ENCODE results near the gene RETNLB.

The RETNLB gene, protein sequence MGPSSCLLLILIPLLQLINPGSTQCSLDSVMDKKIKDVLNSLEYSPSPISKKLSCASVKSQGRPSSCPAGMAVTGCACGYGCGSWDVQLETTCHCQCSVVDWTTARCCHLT

DNA sequence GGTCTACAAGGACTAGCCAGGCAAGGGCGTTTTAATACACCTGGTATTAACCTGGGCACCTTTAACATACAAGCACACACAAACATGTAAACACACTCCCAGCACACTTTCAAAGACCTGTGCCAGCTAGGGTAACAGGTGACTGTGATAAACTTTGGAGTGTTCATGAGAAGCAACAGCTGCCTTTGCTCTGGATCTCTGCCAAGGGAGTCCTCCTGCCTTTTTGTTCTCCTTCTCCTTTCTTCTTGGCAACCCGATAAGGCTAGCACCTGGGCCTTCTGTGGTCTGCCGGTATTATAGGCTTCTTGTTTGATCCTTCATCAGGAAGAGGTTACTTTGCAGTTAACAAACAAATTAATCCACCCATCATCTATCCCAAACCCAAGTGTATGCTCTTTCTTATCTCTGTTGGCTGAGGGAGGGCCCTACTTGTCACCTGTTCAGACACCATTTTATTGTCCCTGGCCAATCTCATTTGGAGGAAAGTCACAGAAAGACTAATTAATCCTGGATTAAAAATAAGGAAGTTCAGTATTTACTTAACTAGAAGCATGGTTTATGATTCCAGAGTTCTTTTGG, at the start of gene RETNLB:
TSS of gene RETNLB (minus strand) at position 7 of the 579 bp plus-strand sequence. CDS start 225 bp downstream, outside the sequence.
- H3K27ac Mint-ChIP-seq = no peak within 1 kb of the TSS
- peaks cover 5% of the 10 kb centered on the region for H3K27me3 Mint-ChIP-seq (ENCODE audit: low read depth)
- H3K4me3 Mint-ChIP-seq = no peak within 1 kb of the TSS
- H3K9me3 Mint-ChIP-seq = no peaks in the 10 kb centered on the region
- no peaks in the 10 kb centered on the region for H3K36me3 Mint-ChIP-seq (ENCODE audit: low read depth)
- H3K4me1 Mint-ChIP-seq (ENCODE audit: low read depth) = no peaks in the 10 kb centered on the region

DNA sequence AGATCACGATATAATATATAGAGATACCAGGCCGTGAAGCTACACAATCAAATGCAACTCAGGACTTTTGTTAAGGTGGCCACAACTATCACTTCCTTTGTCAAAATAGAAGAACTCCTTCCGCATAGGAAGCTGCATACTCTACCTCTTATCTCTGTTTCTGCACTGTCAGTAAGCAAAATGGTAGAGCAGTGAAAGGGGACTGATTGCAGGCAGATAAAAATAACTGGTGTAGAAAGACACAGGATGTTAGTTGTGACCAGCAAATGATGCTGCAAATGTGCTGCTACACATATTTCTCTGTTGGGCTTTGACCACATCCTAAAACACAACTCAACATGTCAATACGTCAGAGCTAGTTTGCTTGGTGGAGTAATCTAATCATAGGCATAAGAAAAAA, 49.1 kb upstream of the RETNLB start:
- Mint-ChIP-seq H3K9me3 (peaks cover 13% of the 10 kb centered on the region), H3K36me3 (ENCODE audit: low read depth) (peaks cover 4% of the 10 kb centered on the region), H3K4me1 (ENCODE audit: low read depth) (peaks cover 15% of the 10 kb centered on the region), H3K27ac (peak overlapping the region; percentile 86), H3K4me3 (no peak overlapping the region), H3K27me3 (ENCODE audit: low read depth) (no peaks in the 10 kb centered on the region)

DNA sequence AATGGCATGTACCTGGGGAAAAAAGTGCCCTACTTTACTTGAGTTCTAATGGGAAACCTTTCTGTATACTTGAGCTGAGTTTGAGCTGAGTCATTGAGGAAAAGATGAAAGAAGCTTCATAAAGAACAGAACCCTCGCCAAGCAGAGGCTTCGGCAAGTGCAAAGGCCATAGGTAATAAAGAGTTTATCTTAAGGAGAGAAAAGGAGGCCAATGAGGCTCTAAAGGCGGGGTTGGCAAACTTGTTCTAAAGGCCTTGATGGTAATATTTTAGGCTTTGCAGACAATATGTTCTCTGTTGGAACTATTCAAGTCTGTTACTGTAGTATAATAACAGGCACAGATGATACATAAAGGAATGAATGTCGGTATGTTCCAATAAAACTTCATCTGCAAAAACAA, 47.8 kb upstream of the RETNLB start:
- Mint-ChIP-seq H3K4me3 (no peak overlapping the region), H3K27ac (peak overlapping the region; percentile 34), H3K9me3 (peaks cover 20% of the 10 kb centered on the region), H3K36me3 (ENCODE audit: low read depth) (peaks cover 4% of the 10 kb centered on the region), H3K4me1 (ENCODE audit: low read depth) (peaks cover 15% of the 10 kb centered on the region), H3K27me3 (ENCODE audit: low read depth) (no peaks in the 10 kb centered on the region)

DNA sequence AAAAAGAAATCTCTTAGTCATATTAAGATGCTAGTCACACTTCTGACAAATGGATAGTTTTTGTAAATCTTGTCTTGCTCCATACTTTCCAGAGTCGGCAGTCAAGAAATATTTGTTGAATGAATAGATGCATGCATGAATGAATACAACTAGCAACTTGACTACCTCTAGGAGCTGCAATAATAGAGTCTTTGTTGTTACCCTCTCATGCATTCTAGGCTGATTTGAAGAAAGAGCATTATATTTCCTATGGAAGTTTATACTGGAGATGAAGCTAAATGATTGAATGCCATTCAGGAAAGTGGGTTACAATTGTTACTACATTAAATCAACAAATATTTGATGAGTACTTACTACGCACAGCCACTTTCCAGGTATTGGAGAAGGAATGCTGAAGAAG, 47.2 kb upstream of the RETNLB start:
- Mint-ChIP-seq H3K4me1 (ENCODE audit: low read depth) (peaks cover 15% of the 10 kb centered on the region), H3K9me3 (peaks cover 20% of the 10 kb centered on the region), H3K27ac (no peak overlapping the region), H3K27me3 (ENCODE audit: low read depth) (no peaks in the 10 kb centered on the region), H3K36me3 (ENCODE audit: low read depth) (peaks cover 4% of the 10 kb centered on the region), H3K4me3 (no peak overlapping the region)

DNA sequence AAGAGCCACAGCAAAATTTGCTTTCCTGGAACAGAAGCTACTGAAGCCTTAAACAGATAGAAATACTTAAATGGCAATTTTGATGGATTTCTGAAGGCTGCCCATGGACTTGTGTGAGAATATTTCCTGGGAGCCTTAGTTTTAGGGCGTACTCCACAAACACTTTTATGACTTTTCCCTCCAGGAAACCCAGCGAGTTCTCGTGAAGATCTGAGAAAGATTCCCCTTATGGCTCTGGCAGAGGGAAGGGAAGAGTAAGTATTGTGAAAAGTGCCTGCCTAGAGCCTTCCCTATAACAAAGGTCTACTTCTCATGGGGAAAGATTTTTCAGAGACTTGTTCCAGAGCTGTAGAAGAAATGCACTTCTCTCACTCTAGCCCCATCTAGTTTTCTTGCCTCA, 34.3 kb upstream of the RETNLB start:
- Mint-ChIP-seq H3K9me3 (peaks cover 3% of the 10 kb centered on the region), H3K27ac (no peak overlapping the region), H3K4me3 (no peak overlapping the region), H3K27me3 (ENCODE audit: low read depth) (peaks cover 12% of the 10 kb centered on the region), H3K4me1 (ENCODE audit: low read depth) (no peaks in the 10 kb centered on the region), H3K36me3 (ENCODE audit: low read depth) (no peaks in the 10 kb centered on the region)

DNA sequence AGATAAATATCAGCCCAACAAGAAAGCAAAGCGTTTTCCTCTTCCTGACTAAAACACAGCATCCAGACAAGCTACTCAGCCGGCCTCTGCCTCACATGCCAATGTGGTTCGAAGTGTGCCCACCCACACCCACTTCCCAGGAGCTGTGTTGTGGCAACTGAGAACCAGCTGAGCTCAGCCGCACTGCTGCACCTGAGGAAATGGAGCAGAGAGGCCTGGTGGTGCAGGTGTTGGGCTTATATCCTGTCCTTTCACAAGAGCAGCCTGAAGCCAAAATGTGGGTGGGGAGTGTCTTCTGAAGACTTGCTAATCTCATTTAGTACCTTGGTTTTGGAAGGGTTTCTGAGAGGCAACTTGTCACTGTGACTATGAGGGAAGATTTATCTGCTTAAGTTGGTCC, 23.0 kb upstream of the RETNLB start:
- Mint-ChIP-seq H3K27me3 (ENCODE audit: low read depth) (peaks cover 6% of the 10 kb centered on the region), H3K4me3 (no peak overlapping the region), H3K9me3 (peaks cover 5% of the 10 kb centered on the region), H3K4me1 (ENCODE audit: low read depth) (peaks cover 20% of the 10 kb centered on the region), H3K27ac (no peak overlapping the region), H3K36me3 (ENCODE audit: low read depth) (peaks cover 5% of the 10 kb centered on the region)

DNA sequence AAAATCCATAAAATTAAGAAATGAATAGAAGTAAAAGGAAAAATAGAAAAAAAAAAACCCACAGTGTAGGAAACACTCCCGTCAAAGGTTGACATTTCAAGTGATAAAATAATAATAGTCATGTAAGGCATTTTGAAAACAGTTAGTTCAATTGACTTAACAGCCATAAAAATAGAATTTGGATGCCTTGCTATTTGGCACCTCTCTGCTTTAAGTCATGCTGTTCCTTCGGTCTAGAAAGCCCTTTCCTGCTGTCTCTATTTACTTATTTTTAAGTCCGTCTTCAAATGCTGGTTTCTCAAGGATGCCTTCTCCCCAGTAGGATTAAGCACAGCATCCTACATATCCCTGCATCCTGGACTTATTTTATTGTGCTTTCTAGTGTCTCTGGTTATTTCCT, 22.3 kb upstream of the RETNLB start:
- H3K4me1 Mint-ChIP-seq (ENCODE audit: low read depth) = peaks cover 20% of the 10 kb centered on the region
- no peak overlapping the region for H3K4me3 Mint-ChIP-seq
- no peaks in the 10 kb centered on the region for H3K27me3 Mint-ChIP-seq (ENCODE audit: low read depth)
- no peak overlapping the region for H3K27ac Mint-ChIP-seq
- no peaks in the 10 kb centered on the region for H3K9me3 Mint-ChIP-seq
- peaks cover 5% of the 10 kb centered on the region for H3K36me3 Mint-ChIP-seq (ENCODE audit: low read depth)

DNA sequence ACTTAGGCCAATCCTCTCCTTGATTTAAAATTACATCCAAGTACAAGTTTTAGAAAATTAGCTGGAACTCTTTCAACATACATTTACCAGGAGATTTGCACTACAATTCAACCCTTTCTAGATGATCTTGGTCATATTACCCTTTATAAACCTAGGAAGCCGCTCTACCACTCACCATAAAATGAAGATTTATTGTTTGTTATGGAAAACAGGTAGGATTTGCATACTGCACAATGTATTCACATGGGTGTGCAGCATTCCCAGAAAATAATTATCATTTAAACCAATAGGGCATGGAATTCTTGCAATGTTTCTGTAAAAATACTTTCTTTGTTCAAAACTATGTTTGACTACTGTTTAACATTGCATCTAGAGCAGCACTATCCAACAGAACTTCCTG, 18.4 kb upstream of the RETNLB start:
- Mint-ChIP-seq H3K4me3 (no peak overlapping the region), H3K27me3 (ENCODE audit: low read depth) (peaks cover 4% of the 10 kb centered on the region), H3K27ac (no peak overlapping the region), H3K4me1 (ENCODE audit: low read depth) (peaks cover 20% of the 10 kb centered on the region), H3K9me3 (no peaks in the 10 kb centered on the region), H3K36me3 (ENCODE audit: low read depth) (peaks cover 5% of the 10 kb centered on the region)

DNA sequence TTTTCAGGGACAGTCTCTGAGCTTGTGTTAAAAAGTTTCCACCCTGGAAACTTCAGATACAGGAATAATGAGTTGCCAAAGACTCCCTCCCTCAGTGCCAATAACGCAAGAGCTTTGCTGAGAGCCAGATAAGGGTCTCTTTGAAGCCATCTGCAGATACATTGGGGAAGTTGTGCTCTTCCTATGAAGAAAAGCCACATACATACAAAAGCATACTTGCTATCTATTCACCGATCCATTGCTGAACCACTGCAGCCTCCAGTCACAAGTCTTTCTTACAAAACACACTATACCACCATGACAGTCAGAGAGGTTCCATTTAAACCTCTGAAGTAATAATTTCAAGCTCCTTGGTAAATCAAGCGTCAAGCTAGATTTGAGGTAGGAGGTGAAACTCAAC, 10.0 kb upstream of the RETNLB start:
- Mint-ChIP-seq H3K27me3 (ENCODE audit: low read depth) (peaks cover 22% of the 10 kb centered on the region), H3K9me3 (no peaks in the 10 kb centered on the region), H3K4me1 (ENCODE audit: low read depth) (no peaks in the 10 kb centered on the region), H3K4me3 (no peak overlapping the region), H3K27ac (no peak overlapping the region), H3K36me3 (ENCODE audit: low read depth) (no peaks in the 10 kb centered on the region)

DNA sequence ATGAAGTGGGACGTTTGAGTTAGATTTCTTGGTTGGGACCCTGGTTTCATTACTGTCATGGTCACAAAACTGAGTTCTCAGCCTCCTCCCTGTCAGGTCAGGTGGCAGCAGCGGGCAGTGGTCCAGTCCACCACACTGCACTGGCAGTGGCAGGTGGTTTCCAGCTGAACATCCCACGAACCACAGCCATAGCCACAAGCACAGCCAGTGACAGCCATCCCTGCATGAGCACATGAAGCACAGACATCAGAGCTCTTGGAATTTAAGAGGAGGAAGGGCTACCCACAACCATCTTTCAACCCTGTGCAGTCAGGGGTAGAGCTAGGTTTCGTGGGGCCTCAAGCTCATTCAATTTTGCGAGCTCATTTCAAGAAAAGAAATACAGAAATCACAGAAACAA, 1.5 kb downstream of the RETNLB start:
- Mint-ChIP-seq H3K4me3 (no peak overlapping the region), H3K4me1 (ENCODE audit: low read depth) (no peaks in the 10 kb centered on the region), H3K9me3 (no peaks in the 10 kb centered on the region), H3K36me3 (ENCODE audit: low read depth) (no peaks in the 10 kb centered on the region), H3K27ac (no peak overlapping the region), H3K27me3 (ENCODE audit: low read depth) (peaks cover 5% of the 10 kb centered on the region)

DNA sequence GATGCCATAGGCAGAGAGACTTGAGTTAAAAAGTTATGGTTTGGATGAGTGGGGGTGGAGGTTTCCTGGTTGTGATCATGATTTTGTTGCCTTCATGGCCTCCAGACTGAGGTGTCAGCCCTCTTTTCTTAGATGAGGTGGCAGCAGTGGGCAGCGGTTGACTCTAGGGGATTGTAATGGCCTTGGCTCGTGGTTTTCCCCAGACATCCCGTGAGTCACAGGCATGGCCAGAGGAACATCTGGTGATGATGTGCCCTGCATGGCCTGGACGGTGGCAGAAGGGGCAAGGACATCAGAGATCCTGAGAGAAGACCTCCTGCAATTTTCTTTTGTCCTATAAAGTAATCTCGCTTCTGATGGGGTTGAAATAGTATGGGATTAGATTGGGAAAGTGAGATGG, 12.4 kb downstream of the RETNLB start:
- Mint-ChIP-seq H3K36me3 (ENCODE audit: low read depth) (no peaks in the 10 kb centered on the region), H3K9me3 (peaks cover 5% of the 10 kb centered on the region), H3K27me3 (ENCODE audit: low read depth) (no peaks in the 10 kb centered on the region), H3K4me1 (ENCODE audit: low read depth) (no peaks in the 10 kb centered on the region), H3K4me3 (no peak overlapping the region), H3K27ac (no peak overlapping the region)

DNA sequence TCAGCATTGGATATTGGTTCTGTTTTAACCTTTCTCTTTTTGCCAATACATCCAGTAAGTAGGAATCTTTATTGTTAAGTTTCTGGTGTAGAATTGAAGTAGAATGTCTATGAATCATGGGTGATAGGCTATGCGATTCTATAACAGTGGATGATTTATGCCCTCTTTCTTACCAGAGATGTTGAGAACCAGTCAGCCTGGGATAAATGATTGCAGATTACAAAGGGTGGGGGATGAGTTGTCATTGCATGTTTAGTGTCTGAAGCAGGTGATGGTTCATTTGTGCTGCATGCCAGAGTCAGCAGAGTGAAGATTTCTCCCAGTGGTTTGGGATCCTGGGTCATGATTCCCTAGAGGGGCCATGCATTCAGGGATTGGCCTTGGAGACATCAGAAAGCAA, 14.3 kb downstream of the RETNLB start:
- Mint-ChIP-seq H3K4me3 (no peak overlapping the region), H3K27ac (no peak overlapping the region), H3K27me3 (ENCODE audit: low read depth) (no peaks in the 10 kb centered on the region), H3K36me3 (ENCODE audit: low read depth) (no peaks in the 10 kb centered on the region), H3K9me3 (no peaks in the 10 kb centered on the region), H3K4me1 (ENCODE audit: low read depth) (no peaks in the 10 kb centered on the region)

DNA sequence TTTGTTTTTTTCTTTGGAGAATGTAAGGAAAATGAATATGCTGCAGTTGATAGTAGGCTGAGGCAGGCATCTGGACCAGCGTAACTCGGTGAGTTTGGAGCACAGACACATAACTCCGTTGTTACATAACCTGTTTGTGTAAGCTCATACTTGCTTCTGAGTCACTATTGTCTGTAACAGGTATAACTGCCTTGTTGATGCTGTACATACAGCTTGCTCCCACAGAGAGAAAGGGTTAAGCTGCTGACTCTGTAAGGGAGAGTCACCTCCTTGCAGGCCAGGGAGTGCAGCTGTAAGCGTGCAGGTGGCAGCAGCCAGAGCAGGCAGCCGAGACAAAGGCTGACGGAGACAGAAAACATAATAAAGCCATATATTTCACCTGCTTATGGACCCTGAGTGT, 20.4 kb downstream of the RETNLB start:
- Mint-ChIP-seq H3K27me3 (ENCODE audit: low read depth) (peaks cover 3% of the 10 kb centered on the region), H3K36me3 (ENCODE audit: low read depth) (no peaks in the 10 kb centered on the region), H3K9me3 (no peaks in the 10 kb centered on the region), H3K27ac (no peak overlapping the region), H3K4me1 (ENCODE audit: low read depth) (no peaks in the 10 kb centered on the region), H3K4me3 (no peak overlapping the region)

DNA sequence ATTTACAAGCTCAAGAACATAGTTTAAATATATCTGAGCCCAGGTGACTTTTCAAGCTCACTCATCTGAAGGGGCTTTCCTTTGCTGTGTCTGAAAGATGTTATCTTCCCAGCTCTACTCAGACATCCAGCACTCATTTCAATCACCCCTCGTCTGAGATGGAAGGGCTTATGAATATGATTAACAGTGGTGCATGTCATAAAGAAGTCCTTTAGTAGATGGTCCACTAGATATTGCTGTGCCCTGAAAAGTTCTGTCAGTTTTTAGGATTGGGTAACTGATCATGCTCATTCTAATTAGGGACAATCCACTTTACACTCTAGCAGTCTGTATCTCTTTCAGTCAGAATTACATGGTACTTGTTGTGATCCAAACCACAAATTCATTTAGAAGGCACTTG, 28.3 kb downstream of the RETNLB start:
- Mint-ChIP-seq H3K9me3 (no peaks in the 10 kb centered on the region), H3K36me3 (ENCODE audit: low read depth) (no peaks in the 10 kb centered on the region), H3K4me3 (no peak overlapping the region), H3K27ac (no peak overlapping the region), H3K4me1 (ENCODE audit: low read depth) (no peaks in the 10 kb centered on the region), H3K27me3 (ENCODE audit: low read depth) (peaks cover 4% of the 10 kb centered on the region)

DNA sequence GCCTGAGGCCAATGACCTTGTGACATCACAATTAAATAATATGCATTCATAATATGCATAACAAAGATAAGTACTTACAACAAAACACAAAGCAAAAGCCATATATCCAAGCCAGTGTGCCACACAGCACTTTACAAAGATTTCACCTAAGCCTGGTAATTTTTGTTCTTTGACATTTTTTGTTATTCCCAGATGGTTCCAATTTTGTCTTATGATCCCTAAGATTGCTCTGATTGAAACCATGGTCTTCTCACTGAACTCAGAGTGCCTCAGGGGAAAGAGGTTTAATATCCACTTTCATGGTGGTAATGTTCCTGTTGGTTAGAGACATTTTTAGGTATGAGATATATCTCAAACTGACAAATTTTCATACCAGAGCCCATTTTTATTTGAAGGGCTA, 29.1 kb downstream of the RETNLB start:
- H3K4me3 Mint-ChIP-seq = no peak overlapping the region
- peaks cover 1% of the 10 kb centered on the region for H3K9me3 Mint-ChIP-seq
- no peaks in the 10 kb centered on the region for H3K36me3 Mint-ChIP-seq (ENCODE audit: low read depth)
- H3K27ac Mint-ChIP-seq = no peak overlapping the region
- H3K4me1 Mint-ChIP-seq (ENCODE audit: low read depth) = no peaks in the 10 kb centered on the region
- peaks cover 4% of the 10 kb centered on the region for H3K27me3 Mint-ChIP-seq (ENCODE audit: low read depth)

DNA sequence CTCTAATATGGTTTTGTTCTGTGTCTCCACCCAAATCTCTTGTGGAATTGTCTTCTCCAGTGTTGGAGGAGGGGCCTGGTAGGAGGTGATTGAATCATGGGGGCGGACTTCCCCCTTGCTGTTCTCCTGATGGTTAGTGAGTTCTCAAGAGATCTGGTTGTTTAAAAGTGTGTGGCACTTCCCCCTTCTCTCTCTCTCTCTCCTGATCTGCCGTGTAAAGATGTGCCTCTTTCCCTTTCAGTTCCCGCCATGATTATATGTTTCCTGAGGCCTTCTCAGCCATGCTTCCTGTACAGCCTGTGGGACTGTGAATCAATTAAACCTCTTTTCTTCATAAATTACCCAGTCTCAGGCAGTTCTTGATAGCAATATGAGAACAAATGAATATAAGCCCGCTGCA, 33.1 kb downstream of the RETNLB start:
- H3K27ac Mint-ChIP-seq = no peak overlapping the region
- H3K9me3 Mint-ChIP-seq = peaks cover 12% of the 10 kb centered on the region
- no peaks in the 10 kb centered on the region for H3K4me1 Mint-ChIP-seq (ENCODE audit: low read depth)
- no peak overlapping the region for H3K4me3 Mint-ChIP-seq
- H3K36me3 Mint-ChIP-seq (ENCODE audit: low read depth) = no peaks in the 10 kb centered on the region
- H3K27me3 Mint-ChIP-seq (ENCODE audit: low read depth) = no peaks in the 10 kb centered on the region
